Prostate gland (tissue), 2 donors: ENCODE results near the gene GRAMD1A. TPM values are rescaled to one million over a fixed set of nuclear protein-coding genes. Genes with fewer than 3 reads are reported as not detected.
A peak's percentile ranks its signal among the peaks of the same experiment; 100 is the strongest.

Source experiments
- DNase-seq: peaks from one replicate; pipeline ENCODE4 v3.0.0-alpha.2; 2019; ENCODE audit warnings: low spot score
- H3K27ac ChIP-seq, 2 donors: fragments of 200-600 bp; sonication (generic); 2 replicates each; pipeline ENCODE4 v1.5.1; 2017 to 2019
- H3K27me3 ChIP-seq: fragments of 200-600 bp; sonication (generic); replicated peaks from 2 replicates; pipeline ENCODE4 v1.5.1; 2019; ENCODE audit not compliant: insufficient read depth
- H3K36me3 ChIP-seq, 2 donors: fragments of 200-600 bp; sonication (generic); 1 replicate in 1 of 2; 2 replicates in 1 of 2; pipeline versions ENCODE4 v1.5.1 to v1.8.1; 2017 to 2019
- H3K4me1 ChIP-seq: fragments of 200-600 bp; sonication (generic); replicated peaks from 2 replicates; pipeline ENCODE4 v1.5.1; 2019
- H3K4me3 ChIP-seq, 2 donors: fragments of 200-600 bp; sonication (generic); 2 replicates each; pipeline ENCODE4 v1.5.1; 2017 to 2019
- H3K9me3 ChIP-seq: fragments of 200-600 bp; sonication (generic); 2 replicates; pipeline ENCODE4 v1.5.1; 2017
- POLR2A ChIP-seq: fragments of 450-650 bp; IDR thresholded peaks from one replicate; pipeline ENCODE4 v1.6.1; 2016; ENCODE audit warnings: antibody characterized with exemption, mild to moderate bottlenecking
- POLR2AphosphoS5 ChIP-seq: sonication (generic); formaldehyde crosslinking; IDR thresholded peaks from one replicate; pipeline ENCODE4 v1.6.1; 2017; ENCODE audit warnings: antibody characterized with exemption
- WGBS: methylation state at CpG from one replicate; pipeline ENCODE4 v1.1.5; 2018; 5-methylcytosine and 5-hydroxymethylcytosine counted together
- intact Hi-C: fragments of 100-400 bp; cut with DNase I; formaldehyde crosslinking; loops from one replicate; pipeline ENCODE4 v1.14.2; 2022
- total RNA-seq, 2 donors: library from RNA; depleted of rRNA; stranded (reverse); fragments of >200 nt; gene quantifications; one replicate each; pipeline ENCODE4 v1.1.0, GENCODE V29; 2016
- TF ChIP-seq, protein P1 (sequence below), 4 experiments: fragments of 200-600 bp in 2 of 4; fragments of 450-650 bp in 2 of 4; sonication (generic) in 2 of 4; IDR thresholded peaks; 1 replicate in 3 of 4; 2 replicates in 1 of 4; pipeline ENCODE4 v1.5.1; 2016 to 2019; ENCODE audit warnings: antibody characterized with exemption in 4 of 4, mild to moderate bottlenecking in 2 of 4, moderate library complexity in 2 of 4

GRAMD1A gene
- 100 to 1,000 TPM in 1 of 2 donors, 10 to 100 TPM in 1; 32.2 to 120 TPM for total RNA-seq

DNA sequence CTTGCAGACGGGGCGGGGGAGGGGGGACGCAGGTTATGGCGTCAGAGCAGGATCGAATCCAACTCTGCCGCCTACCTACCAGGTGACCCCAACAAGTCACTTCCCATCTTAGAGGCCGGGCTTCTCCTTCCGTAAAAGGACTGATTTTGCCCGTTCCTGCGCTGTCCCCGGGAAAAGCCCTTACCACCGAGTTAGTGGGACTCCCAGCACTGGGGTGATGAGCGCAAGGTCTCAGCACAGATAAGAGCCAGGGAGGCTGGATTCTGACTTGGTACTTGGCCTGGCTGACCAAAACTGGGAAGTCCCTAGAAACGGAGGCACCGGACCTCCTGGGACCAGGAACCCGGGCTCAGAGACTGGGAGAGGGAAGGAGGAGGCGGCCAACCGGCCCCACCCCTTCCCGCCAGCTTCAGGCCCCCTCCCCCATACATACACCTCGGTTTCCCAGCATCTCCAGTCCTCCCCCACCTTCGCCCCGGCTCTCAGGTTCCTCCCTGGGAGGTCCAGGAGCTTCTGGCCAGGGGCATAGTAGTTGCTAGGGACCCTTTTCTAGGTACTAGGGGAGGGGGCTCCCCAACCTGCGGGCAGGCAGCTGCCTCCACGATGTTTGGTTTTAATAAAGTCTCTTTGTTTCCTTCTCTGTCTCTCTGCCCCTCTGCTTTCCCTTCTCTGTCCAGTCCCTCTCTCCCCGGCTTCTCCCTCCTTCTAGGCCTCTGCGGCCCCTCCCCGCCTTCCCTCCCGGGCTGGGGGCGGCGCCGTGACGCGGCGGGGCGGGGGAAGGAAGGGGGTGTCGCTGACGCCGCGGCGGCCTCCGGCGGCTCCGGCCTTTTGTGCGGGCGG lies at the start of gene GRAMD1A:
Gene GRAMD1A, plus strand, starts transcription at position 826 of the 840 bp plus-strand sequence. CDS start 156 bp downstream, outside the sequence.
- H3K9me3 ChIP-seq: no peaks in the 10 kb centered on the region
- peak; percentile 82 for TF ChIP-seq POLR2A
- TF ChIP-seq, protein P1, sequence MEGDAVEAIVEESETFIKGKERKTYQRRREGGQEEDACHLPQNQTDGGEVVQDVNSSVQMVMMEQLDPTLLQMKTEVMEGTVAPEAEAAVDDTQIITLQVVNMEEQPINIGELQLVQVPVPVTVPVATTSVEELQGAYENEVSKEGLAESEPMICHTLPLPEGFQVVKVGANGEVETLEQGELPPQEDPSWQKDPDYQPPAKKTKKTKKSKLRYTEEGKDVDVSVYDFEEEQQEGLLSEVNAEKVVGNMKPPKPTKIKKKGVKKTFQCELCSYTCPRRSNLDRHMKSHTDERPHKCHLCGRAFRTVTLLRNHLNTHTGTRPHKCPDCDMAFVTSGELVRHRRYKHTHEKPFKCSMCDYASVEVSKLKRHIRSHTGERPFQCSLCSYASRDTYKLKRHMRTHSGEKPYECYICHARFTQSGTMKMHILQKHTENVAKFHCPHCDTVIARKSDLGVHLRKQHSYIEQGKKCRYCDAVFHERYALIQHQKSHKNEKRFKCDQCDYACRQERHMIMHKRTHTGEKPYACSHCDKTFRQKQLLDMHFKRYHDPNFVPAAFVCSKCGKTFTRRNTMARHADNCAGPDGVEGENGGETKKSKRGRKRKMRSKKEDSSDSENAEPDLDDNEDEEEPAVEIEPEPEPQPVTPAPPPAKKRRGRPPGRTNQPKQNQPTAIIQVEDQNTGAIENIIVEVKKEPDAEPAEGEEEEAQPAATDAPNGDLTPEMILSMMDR (IDR thresholded peaks at IDR 0.05): no peak
- TF ChIP-seq POLR2AphosphoS5: peak; percentile 93
- peak within 1 kb of the TSS; percentile 97 to 99 for H3K27ac ChIP-seq
- peaks cover 16% of the 10 kb centered on the region for H3K4me1 ChIP-seq
- no peaks in the 10 kb centered on the region for H3K27me3 ChIP-seq
- DNase-seq: peak; percentile 88
- no peaks in the 10 kb centered on the region for H3K36me3 ChIP-seq
- WGBS: 1% methylated on average over 45 of the region's 45 CpGs
- intact Hi-C loops: no loop called here
- peak within 1 kb of the TSS; percentile 95 to 96 for H3K4me3 ChIP-seq

DNA sequence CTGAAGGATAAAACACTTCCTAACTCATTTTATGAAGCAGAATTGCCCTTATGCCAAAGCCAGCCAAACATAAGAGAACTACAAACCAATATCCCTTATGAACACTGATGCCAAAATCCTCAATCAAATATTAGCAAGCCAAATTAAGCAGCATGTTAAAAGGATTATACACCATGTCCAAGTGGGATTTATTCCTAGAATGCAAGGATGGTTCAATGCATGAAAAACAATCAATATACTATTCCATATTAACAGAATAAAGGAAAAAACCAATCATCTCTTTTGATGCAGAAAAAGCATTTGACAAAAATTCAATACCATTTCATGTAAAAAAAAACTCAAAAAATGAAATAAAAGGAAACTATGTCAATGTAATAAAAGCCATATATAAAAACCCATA lies 47.0 kb upstream of the GRAMD1A start:
- H3K9me3 ChIP-seq: peaks cover 1% of the 10 kb centered on the region
- peaks cover 7 to 8% of the 10 kb centered on the region in 2 donors for H3K36me3 ChIP-seq

DNA sequence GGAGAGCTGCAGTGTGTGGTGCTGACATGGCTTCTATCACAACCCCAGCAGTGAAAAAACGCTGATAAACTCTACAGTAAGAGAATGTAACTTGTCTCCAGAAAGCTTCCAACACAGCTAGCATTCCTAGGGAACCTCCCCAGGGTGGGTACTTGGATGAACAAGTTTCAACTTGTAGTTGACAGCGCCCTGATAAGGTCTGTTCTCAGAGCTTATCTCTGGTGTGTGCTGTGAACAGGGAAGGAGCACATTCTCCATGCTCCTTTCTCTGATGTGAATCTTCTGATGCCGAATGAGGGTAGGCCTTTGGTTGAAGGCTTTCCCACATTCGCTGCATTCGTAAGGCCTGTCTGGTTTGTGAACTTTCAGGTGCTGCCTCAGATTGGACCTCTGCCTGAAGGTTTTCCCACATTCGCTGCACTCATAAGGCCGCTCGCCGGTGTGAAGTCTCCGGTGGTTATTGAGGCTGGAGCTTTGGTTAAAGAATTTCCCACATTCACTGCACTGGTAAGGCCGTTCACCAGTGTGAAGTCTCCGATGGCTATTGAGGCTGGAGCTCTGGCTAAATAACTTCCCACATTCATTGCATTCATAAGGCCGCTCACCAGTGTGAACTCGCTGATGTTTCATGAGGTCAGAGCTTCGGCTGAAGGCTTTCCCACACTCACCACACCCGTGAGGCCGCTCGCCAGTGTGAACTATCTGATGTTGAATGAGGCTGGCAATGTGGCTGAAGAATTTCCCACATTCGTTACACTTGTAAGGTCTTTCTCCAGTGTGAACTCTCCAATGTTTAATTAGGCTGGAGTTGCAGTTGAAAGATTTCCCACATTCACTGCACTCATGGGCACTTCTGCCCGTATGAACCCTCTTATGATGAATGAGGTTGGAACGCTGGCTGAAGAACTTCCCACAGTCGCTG lies 42.0 kb upstream of the GRAMD1A start:
- peaks cover 12% of the 10 kb centered on the region for H3K9me3 ChIP-seq
- 98% methylated on average over 22 of the region's 22 CpGs for WGBS
- peaks cover 24 to 31% of the 10 kb centered on the region in 2 donors for H3K36me3 ChIP-seq

More for the DNA sequence above, 47.0 kb upstream of the GRAMD1A start:
- Histone ChIP-seq H3K27ac (no peak overlapping the region), H3K4me1 (no peaks in the 10 kb centered on the region), H3K4me3 (no peak overlapping the region), H3K27me3 (no peaks in the 10 kb centered on the region)
- TF ChIP-seq POLR2A: no peak
- no peak for DNase-seq
- intact Hi-C loops: no loop called here

DNA sequence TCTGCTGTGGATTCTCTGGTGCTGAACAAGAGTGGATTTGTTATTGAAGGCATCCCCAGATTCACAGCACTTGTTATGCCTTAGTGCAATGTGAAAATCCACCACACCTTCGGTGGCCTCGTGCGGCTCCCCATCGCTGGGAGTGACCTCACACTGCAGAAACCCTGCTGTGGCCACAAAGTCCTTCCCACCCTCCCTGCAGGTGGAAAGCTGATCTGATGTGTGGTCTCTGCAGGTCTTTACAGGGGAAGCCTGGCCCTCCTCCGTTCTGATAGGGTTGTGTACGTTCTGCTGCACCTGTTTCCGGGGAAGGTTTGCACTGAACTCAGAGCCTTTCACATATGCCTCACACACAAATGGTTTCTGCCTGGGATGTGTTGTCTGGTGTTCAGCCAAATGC lies 41.1 kb upstream of the GRAMD1A start:
- Histone ChIP-seq H3K36me3 (peaks cover 24 to 31% of the 10 kb centered on the region in 2 donors), H3K4me1 (no peaks in the 10 kb centered on the region), H3K27me3 (no peaks in the 10 kb centered on the region), H3K4me3 (no peak overlapping the region), H3K9me3 (peaks cover 12% of the 10 kb centered on the region), H3K27ac (no peak overlapping the region)
- no peak for DNase-seq
- intact Hi-C loops: no loop called here
- 96% methylated on average over 7 of the region's 7 CpGs for whole genome bisulfite sequencing
- TF ChIP-seq, protein P1 (IDR thresholded peaks at IDR 0.05): no peak
- TF ChIP-seq POLR2AphosphoS5: no peak

More for the DNA sequence above, 42.0 kb upstream of the GRAMD1A start:
- no peaks in the 10 kb centered on the region for H3K27me3 ChIP-seq
- no peak overlapping the region for H3K27ac ChIP-seq
- intact Hi-C loops: no loop called here
- H3K4me1 ChIP-seq: no peaks in the 10 kb centered on the region
- H3K4me3 ChIP-seq: no peak overlapping the region
- TF ChIP-seq POLR2AphosphoS5: no peak
- TF ChIP-seq POLR2A: no peak
- TF ChIP-seq, protein P1 (IDR thresholded peaks at IDR 0.05): no peak
- no peak for DNase-seq
